Measurements from ENCODE around the gene CDH23. TPM values are rescaled to one million over a fixed set of nuclear protein-coding genes. Genes with fewer than 3 reads are reported as not detected.

Gene CDH23
- total RNA-seq, 4 donors from 2014 or later: 7.1 to 56.2 (median 25.4) TPM

- intact Hi-C loops (cut with DNase I; ENCODE audit: low total_unique reads): loop anchor here (5.0 to 10.0 kb wide), 2 partner anchors 66 to 312 kb away; partner anchors contain the start of genes CDH23 and VSIR
- Histone ChIP-seq H3K27me3 (no peaks in the 10 kb centered on the region), H3K36me3 (no peaks in the 10 kb centered on the region), H3K9me3 (no peaks in the 10 kb centered on the region), H3K27ac (no peak overlapping the region), H3K4me3 (no peak overlapping the region), H3K4me1 (no peaks in the 10 kb centered on the region)
- no peak for DNase-seq
- no peak for TF ChIP-seq CTCF (IDR thresholded peaks at IDR 0.05)
- TF ChIP-seq POLR2A (IDR thresholded peaks at IDR 0.05): no peak
These were observed 309.7 kb downstream of the CDH23 start for GRCh38 chr10:71706216-71707121.

- intact Hi-C loops (cut with DNase I; ENCODE audit: low total_unique reads): loop anchor here (5.0 to 10.0 kb wide), 2 partner anchors 65 to 313 kb away; partner anchors contain the start of genes CDH23 and VSIR
- Histone ChIP-seq H3K4me3 (no peak overlapping the region), H3K4me1 (peaks cover 0 to under 1% of the 10 kb centered on the region in 2 donors), H3K27me3 (no peaks in the 10 kb centered on the region), H3K27ac (no peak overlapping the region), H3K36me3 (no peaks in the 10 kb centered on the region), H3K9me3 (no peaks in the 10 kb centered on the region)
- no peak for DNase-seq
- TF ChIP-seq POLR2A (IDR thresholded peaks at IDR 0.05): no peak
- TF ChIP-seq CTCF (IDR thresholded peaks at IDR 0.05): no peak
These were observed 310.6 kb downstream of the CDH23 start for GRCh38 chr10:71707240-71707789.

- DNase-seq: peak in 1 of 2 donors; percentile 50
- TF ChIP-seq POLR2A (IDR thresholded peaks at IDR 0.05): no peak
- peak; percentile 60 to 81 (median 74) for TF ChIP-seq CTCF (IDR thresholded peaks at IDR 0.05)
- intact Hi-C loops (cut with DNase I; ENCODE audit: low total_unique reads): loop anchor here (5.0 to 10.0 kb wide), 2 partner anchors 64 to 314 kb away; partner anchors contain the start of genes CDH23 and VSIR
These were observed 311.6 kb downstream of the CDH23 start for GRCh38 chr10:71708301-71708703.

GRCh38 chr10:71708897-71709882 lies 312.5 kb downstream of the CDH23 start:
- Histone ChIP-seq H3K4me1 (peaks cover 8 to 18% of the 10 kb centered on the region in 2 donors), H3K4me3 (no peak overlapping the region), H3K9me3 (no peaks in the 10 kb centered on the region), H3K36me3 (no peaks in the 10 kb centered on the region), H3K27ac (no peak overlapping the region), H3K27me3 (no peaks in the 10 kb centered on the region)
- intact Hi-C loops (cut with DNase I; ENCODE audit: low total_unique reads): loop anchor here (5.0 to 10.0 kb wide), 2 partner anchors 63 to 314 kb away; partner anchors contain the start of genes CDH23 and VSIR
- TF ChIP-seq POLR2A (IDR thresholded peaks at IDR 0.05): no peak
- no peak for TF ChIP-seq CTCF (IDR thresholded peaks at IDR 0.05)
- no peak for DNase-seq

More at GRCh38 chr10:71708301-71708703, 311.6 kb downstream of the CDH23 start:
- Histone ChIP-seq H3K9me3 (no peaks in the 10 kb centered on the region), H3K36me3 (no peaks in the 10 kb centered on the region), H3K27me3 (no peaks in the 10 kb centered on the region), H3K27ac (no peak overlapping the region), H3K4me3 (no peak overlapping the region), H3K4me1 (peaks cover 0 to 9% of the 10 kb centered on the region in 2 donors)

Measured in uterus (tissue), 4 donors.